HG03280 (cell line): ENCODE results near the gene ANO2.

Source experiments
- ATAC-seq: cut with Tn5 transposase; IDR thresholded peaks from one replicate; pipeline ENCODE4 v1.9.1; 2021; ENCODE audit warnings: mild to moderate bottlenecking, moderate library complexity; ENCODE audit not compliant: unreplicated experiment

ANO2 gene

DNA sequence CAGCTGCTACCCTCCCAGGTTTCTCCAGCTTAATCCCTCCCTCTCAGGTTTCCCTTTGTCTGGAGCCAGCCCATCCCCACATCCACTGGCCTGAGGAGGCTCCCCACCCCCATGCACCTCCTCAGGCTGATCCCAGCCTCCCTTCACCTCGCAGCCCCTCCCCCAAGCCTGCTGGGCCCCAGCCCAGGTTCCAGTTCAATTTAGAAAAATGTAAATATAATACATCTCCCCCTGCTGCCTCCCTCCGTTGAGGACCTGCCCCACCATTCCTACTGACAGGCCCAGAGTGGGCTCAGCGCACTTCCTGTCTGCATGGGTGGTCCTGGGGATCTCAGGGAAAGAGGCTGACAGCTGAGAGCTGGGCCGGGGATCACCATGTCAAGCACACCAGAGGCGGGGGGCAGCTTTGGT lies 357.3 kb downstream of the ANO2 start:
- no peak for ATAC-seq

DNA sequence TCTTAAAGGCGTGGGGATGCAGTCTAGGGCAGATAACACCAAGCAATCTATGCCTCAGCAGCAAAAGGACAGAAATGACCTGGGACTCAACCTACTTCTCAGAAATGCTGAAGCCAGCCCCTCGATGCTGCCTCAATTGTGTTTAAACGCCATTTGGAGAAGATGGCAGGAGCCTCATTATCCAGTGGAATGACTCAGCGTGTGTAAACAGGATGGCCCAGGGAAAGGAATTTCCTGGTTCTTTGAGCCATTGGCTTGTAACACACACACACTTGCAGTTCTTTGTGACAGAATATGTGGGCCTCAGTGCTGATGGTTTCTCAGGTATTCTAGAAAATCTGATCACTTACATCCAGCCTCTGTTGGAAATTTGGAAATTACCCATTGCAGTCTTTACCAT lies 358.9 kb downstream of the ANO2 start:
- no peak for ATAC-seq

- ATAC-seq = no peak
Observed at GRCh38 chr12:5585178-5585577, 359.9 kb downstream of the ANO2 start.

- ATAC-seq = no peak
Observed at GRCh38 chr12:5584412-5585175, 360.5 kb downstream of the ANO2 start.

DNA sequence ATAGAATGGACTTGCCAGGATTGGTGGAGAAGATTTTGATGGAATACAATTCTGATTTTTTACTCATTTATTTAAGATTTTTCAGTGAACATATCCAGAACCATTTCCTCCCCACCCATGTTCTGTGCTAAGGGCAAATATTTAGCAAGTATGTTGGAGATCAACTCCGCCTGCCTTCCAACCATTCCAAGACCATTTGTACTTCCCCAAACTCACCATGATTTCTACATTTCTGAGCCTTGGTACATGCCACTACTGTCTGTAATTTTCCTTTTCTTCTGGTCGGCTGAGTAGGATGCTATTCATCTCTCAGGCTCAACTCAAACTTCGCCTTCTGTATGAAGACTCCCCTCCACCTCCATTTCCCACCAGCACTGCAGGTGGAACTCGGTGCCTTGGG lies 362.5 kb downstream of the ANO2 start:
- no peak for ATAC-seq

GRCh38 chr12:5582018-5582417 lies 363.0 kb downstream of the ANO2 start:
- ATAC-seq = no peak

GRCh38 chr12:5581616-5582015 lies 363.4 kb downstream of the ANO2 start:
- ATAC-seq = no peak

DNA sequence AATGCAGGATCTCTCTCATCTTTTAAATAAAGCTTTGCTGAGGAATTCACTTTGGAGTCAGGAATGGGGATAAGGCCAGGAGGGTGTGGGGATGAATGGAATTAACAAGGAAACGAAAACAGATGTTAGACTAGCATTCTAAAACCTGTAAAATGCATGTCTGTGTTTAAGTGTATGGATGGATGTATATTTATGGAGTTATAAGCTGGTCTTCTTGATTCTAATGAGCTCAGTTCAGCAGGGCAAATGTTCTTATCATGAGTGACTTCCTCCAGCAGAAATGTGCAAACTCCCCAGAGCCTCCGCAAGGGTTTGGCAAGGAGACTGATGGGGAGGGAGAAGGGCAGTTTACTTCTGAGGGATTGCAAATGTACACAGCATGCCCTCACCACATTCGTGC lies 364.0 kb downstream of the ANO2 start:
- no peak for ATAC-seq

GRCh38 chr12:5578775-5579174 lies 366.3 kb downstream of the ANO2 start:
- ATAC-seq = no peak

- no peak for ATAC-seq
Observed at GRCh38 chr12:5577741-5578140, 367.3 kb downstream of the ANO2 start.

- ATAC-seq = no peak
Observed at GRCh38 chr12:5577211-5577612, 367.8 kb downstream of the ANO2 start.

GRCh38 chr12:5575987-5576386 lies 369.1 kb downstream of the ANO2 start:
- no peak for ATAC-seq

GRCh38 chr12:5575232-5575631 lies 369.8 kb downstream of the ANO2 start:
- ATAC-seq = no peak

GRCh38 chr12:5573390-5573789 lies 371.7 kb downstream of the ANO2 start:
- no peak for ATAC-seq

DNA sequence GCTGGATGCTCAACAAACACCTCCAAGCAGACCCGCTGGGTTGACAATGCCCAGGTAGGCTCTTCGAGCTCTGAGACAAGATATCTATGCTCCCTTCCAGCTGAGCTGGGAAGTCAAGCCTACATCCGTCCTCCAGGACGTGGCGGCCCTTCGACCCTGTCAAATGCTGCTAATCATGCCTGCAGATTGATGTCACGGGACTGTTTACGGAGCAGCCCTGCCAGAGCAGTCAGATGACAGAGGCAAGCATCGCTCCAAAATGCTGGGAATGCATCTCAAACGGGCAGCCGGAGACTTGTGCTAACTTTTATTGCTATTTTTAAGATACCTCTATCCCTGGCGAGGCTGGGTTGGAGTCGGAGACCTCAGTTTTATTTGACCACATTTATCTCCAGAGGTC lies 373.9 kb downstream of the ANO2 start:
- no peak for ATAC-seq

- no peak for ATAC-seq
Observed at GRCh38 chr12:5570416-5570815, 374.6 kb downstream of the ANO2 start.

DNA sequence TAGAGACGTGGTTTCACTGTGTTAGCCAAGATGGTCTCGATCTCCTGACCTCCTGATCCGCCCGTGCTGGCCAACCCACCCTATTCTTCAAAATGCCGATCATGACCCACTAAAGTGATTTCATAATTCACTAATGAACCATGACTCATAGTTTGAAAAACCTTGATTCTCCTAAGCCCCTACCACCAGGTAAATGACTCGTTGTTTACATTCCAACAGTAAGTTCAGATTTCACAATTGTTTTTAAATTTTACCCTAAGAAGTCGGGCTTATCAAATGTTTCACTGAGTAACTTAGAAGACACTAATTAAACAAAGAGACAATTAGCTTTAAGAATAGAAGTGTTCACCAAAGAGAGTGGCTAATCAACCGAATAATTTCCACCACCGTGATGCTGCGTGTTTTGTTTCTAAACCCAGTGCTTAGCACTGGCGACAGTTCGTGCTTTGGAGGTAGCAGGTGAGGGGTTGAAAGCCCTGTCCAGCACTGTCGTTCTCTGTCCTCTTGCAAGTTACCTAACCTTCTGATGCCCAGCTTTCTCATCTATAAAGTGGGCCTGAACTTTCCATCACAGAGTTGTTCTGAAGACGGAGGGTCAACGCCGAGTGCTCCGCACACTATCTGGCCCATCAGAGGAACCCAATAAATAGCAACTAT lies 376.6 kb downstream of the ANO2 start:
- ATAC-seq = no peak

DNA sequence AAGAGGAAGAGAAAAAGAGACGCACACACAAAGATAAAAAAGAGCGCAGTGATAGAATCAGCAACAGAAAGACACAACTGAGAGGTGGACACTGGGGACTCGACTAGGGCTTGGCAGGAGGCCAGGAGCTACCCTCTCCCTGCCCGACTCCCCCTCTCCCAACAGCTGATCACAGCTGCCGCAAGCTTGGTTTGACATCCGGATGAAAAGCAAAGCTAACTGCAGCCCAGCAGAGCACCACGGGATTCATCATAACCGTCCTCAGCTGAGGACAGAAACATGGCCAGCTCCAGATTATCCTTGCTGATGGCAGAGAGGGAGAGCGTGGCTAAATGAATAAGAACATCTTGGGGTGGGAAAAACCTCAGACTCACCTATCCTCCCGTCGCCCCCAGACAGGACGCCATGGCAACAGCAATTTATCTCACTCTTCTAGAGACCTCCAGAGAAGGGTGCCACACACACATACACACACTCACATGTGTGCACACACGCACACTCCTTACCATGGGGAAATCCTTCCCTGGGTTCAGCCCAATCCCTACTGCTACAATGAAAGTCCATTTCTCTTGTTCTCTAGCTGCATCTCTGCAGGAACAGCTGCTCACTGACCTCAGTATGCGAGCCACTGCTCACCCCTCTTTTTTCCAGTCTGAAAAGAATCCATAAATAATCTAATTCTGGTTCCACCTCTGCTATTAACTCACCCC lies 377.9 kb downstream of the ANO2 start:
- no peak for ATAC-seq

GRCh38 chr12:5565933-5566599 lies 379.0 kb downstream of the ANO2 start:
- no peak for ATAC-seq

DNA sequence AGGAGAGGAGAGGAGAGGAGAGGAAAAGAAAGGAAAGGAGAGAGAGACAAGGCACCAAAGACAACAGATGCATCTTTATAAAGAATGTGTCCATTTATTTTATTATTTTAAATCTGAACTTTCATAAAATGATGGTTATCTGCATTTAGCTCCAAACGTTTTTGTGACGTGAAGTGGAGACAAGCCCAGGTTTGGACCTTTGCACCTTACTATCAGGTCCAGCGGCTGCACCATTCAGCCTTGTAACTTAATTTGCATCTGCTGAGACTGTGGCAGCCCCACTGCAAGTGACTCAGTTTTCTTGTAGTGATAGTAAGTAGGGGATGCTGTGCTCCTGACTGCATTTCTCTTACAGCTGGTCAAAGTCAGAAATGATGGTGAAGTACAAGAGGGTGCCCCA lies 382.5 kb downstream of the ANO2 start:
- ATAC-seq = no peak

- ATAC-seq = no peak
Observed at GRCh38 chr12:5561846-5562245, 383.2 kb downstream of the ANO2 start.
